Prostate gland (tissue), 2 donors: ENCODE results near the gene NEXMIF. TPM values are rescaled to one million over a fixed set of nuclear protein-coding genes. Genes with fewer than 3 reads are reported as not detected.
"Not testable (repeated sequence)": the region's sequence is repeated elsewhere in the genome, so short reads cannot be mapped to it uniquely, and the experiment has no call there.

Source experiments
- DNase-seq: peaks from one replicate; pipeline ENCODE4 v3.0.0-alpha.2; 2019; ENCODE audit warnings: low spot score
- H3K27ac ChIP-seq, 2 donors: fragments of 200-600 bp; sonication (generic); 2 replicates each; pipeline ENCODE4 v1.5.1; 2017 to 2019
- H3K27me3 ChIP-seq: fragments of 200-600 bp; sonication (generic); replicated peaks from 2 replicates; pipeline ENCODE4 v1.5.1; 2019; ENCODE audit not compliant: insufficient read depth
- H3K36me3 ChIP-seq, 2 donors: fragments of 200-600 bp; sonication (generic); 1 replicate in 1 of 2; 2 replicates in 1 of 2; pipeline versions ENCODE4 v1.5.1 to v1.8.1; 2017 to 2019
- H3K4me1 ChIP-seq: fragments of 200-600 bp; sonication (generic); replicated peaks from 2 replicates; pipeline ENCODE4 v1.5.1; 2019
- H3K4me3 ChIP-seq, 2 donors: fragments of 200-600 bp; sonication (generic); 2 replicates each; pipeline ENCODE4 v1.5.1; 2017 to 2019
- H3K9me3 ChIP-seq: fragments of 200-600 bp; sonication (generic); 2 replicates; pipeline ENCODE4 v1.5.1; 2017
- POLR2A ChIP-seq: fragments of 450-650 bp; IDR thresholded peaks from one replicate; pipeline ENCODE4 v1.6.1; 2016; ENCODE audit warnings: antibody characterized with exemption, mild to moderate bottlenecking
- POLR2AphosphoS5 ChIP-seq: sonication (generic); formaldehyde crosslinking; IDR thresholded peaks from one replicate; pipeline ENCODE4 v1.6.1; 2017; ENCODE audit warnings: antibody characterized with exemption
- WGBS: methylation state at CpG from one replicate; pipeline ENCODE4 v1.1.5; 2018; 5-methylcytosine and 5-hydroxymethylcytosine counted together
- intact Hi-C: fragments of 100-400 bp; cut with DNase I; formaldehyde crosslinking; loops from one replicate; pipeline ENCODE4 v1.14.2; 2022
- total RNA-seq, 2 donors: library from RNA; depleted of rRNA; stranded (reverse); fragments of >200 nt; gene quantifications; one replicate each; pipeline ENCODE4 v1.1.0, GENCODE V29; 2016
- TF ChIP-seq, protein P1 (sequence below), 4 experiments: fragments of 200-600 bp in 2 of 4; fragments of 450-650 bp in 2 of 4; sonication (generic) in 2 of 4; IDR thresholded peaks; 1 replicate in 3 of 4; 2 replicates in 1 of 4; pipeline ENCODE4 v1.5.1; 2016 to 2019; ENCODE audit warnings: antibody characterized with exemption in 4 of 4, mild to moderate bottlenecking in 2 of 4, moderate library complexity in 2 of 4

The NEXMIF gene
- total RNA-seq, 2 donors from 2014 or later, result 1.2 to 4.7 TPM

DNA sequence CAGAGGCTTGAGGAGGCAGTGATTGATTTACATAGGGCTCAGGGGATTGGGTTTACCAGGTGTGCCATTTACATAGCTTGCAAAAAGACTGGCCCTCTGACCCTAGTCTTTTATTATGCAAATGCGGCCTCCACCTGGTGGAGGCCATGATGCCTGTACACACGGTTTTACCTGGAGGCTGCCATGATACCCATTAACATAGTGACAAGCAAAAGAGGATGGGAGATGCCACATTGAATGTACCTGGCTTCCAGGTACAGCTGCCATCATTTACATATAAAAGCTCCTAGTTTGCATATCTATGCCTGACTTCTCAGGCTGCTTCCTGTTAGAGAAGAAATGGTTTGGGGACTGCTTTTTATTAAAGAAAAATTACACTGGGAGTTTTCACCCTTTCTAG lies 72.0 kb downstream of the NEXMIF start:
- H3K27me3 ChIP-seq, result no peaks in the 10 kb centered on the region
- no peaks in the 10 kb centered on the region for H3K9me3 ChIP-seq
- no peak overlapping the region for H3K27ac ChIP-seq
- H3K36me3 ChIP-seq, result no peaks in the 10 kb centered on the region
- no peak overlapping the region for H3K4me3 ChIP-seq
- H3K4me1 ChIP-seq, result no peaks in the 10 kb centered on the region
- TF ChIP-seq, protein P1, sequence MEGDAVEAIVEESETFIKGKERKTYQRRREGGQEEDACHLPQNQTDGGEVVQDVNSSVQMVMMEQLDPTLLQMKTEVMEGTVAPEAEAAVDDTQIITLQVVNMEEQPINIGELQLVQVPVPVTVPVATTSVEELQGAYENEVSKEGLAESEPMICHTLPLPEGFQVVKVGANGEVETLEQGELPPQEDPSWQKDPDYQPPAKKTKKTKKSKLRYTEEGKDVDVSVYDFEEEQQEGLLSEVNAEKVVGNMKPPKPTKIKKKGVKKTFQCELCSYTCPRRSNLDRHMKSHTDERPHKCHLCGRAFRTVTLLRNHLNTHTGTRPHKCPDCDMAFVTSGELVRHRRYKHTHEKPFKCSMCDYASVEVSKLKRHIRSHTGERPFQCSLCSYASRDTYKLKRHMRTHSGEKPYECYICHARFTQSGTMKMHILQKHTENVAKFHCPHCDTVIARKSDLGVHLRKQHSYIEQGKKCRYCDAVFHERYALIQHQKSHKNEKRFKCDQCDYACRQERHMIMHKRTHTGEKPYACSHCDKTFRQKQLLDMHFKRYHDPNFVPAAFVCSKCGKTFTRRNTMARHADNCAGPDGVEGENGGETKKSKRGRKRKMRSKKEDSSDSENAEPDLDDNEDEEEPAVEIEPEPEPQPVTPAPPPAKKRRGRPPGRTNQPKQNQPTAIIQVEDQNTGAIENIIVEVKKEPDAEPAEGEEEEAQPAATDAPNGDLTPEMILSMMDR (IDR thresholded peaks at IDR 0.05), result no peak
- TF ChIP-seq POLR2AphosphoS5 (no peak), POLR2A (no peak)
- 88% methylated on average over 2 of the region's 2 CpGs for WGBS
- intact Hi-C loops, result no loop called here
- DNase-seq, result no peak

GRCh38 chrX:74835566-74835965 lies 89.7 kb downstream of the NEXMIF start:
- no peaks in the 10 kb centered on the region for H3K36me3 ChIP-seq
- no peak for TF ChIP-seq POLR2A
- no peak for TF ChIP-seq POLR2AphosphoS5
- TF ChIP-seq, protein P1 (IDR thresholded peaks at IDR 0.05), result no peak
- no peak for DNase-seq
- no peak overlapping the region for H3K27ac ChIP-seq
- H3K4me1 ChIP-seq, result no peaks in the 10 kb centered on the region
- H3K4me3 ChIP-seq, result no peak overlapping the region
- intact Hi-C loops, result no loop called here
- no peaks in the 10 kb centered on the region for H3K9me3 ChIP-seq
- no peaks in the 10 kb centered on the region for H3K27me3 ChIP-seq

GRCh38 chrX:74819797-74820196 lies 105.5 kb downstream of the NEXMIF start:
- intact Hi-C loops, H3K27ac ChIP-seq, DNase-seq, H3K4me1 ChIP-seq, H3K9me3 ChIP-seq, H3K36me3 ChIP-seq, H3K27me3 ChIP-seq, H3K4me3 ChIP-seq: not testable (repeated sequence)
- 97% methylated on average over 2 of the region's 2 CpGs for WGBS

DNA sequence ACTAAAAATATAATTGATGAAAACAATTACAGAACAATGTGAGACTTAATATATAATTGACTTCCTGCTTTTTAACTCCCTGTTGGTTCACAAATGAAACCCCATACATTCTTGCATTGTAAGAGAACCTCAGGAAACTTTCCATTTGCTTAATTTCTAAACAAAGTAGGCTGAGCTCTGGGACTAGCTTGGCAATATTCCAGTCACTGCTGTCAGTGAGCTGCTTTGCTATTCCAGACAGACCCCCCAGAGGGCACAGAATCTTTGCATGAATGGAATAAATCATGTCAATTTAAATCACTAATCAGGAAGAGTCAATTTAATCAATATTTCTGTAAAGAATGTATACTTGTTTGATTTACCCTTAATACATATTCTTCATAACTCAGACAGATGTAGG lies 110.6 kb downstream of the NEXMIF start:
- intact Hi-C loops, result no loop called here
- Histone ChIP-seq H3K4me3 (no peak overlapping the region), H3K4me1 (no peaks in the 10 kb centered on the region), H3K27ac (no peak overlapping the region), H3K27me3 (no peaks in the 10 kb centered on the region), H3K36me3 (no peaks in the 10 kb centered on the region), H3K9me3 (no peaks in the 10 kb centered on the region)
- DNase-seq, result no peak
- TF ChIP-seq POLR2A, result no peak
- TF ChIP-seq, protein P1 (IDR thresholded peaks at IDR 0.05), result no peak
- TF ChIP-seq POLR2AphosphoS5, result no peak

DNA sequence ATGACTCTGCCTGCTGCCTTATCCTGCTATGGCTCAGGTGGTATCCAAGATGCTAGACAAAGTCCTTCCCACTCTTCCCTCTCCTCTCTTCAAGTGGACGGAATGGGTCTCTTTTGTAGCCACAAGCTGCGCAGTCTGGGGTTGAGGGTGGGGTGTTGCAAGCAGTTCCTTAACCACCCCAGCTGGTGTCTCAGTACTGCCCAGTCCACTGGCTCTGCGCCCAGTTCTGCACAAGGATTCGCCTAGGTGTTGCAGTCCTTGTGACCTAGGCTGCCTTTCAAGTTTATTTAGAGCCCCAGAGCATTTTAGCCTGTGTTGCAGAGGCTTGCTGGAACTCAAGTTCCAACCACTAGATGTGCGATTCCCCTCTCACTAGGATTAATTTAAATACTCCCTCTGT lies 120.7 kb downstream of the NEXMIF start:
- WGBS, result 43% methylated on average over 3 of the region's 5 CpGs
- Histone ChIP-seq H3K27me3 (no peaks in the 10 kb centered on the region), H3K9me3 (no peaks in the 10 kb centered on the region), H3K4me3 (no peak overlapping the region), H3K4me1 (no peaks in the 10 kb centered on the region), H3K27ac (no peak overlapping the region), H3K36me3 (no peaks in the 10 kb centered on the region)
- TF ChIP-seq POLR2AphosphoS5, result no peak
- TF ChIP-seq, protein P1 (IDR thresholded peaks at IDR 0.05), result no peak
- TF ChIP-seq POLR2A, result no peak
- intact Hi-C loops, result no loop called here
- no peak for DNase-seq
